HG02763 (cell line): ENCODE data around the gene RS1.

ENCODE experiments used
- ATAC-seq: cut with Tn5 transposase; IDR thresholded peaks from one replicate; pipeline ENCODE4 v1.9.1; 2021; ENCODE audit warnings: mild to moderate bottlenecking, moderate library complexity; ENCODE audit not compliant: unreplicated experiment

Gene RS1

GRCh38 chrX:18672008-18672407 is at the start of gene RS1:
RS1 (minus strand) TSS chrX:18672108; CDS start chrX:18672068, 40 bp downstream.
- ATAC-seq: no peak

DNA sequence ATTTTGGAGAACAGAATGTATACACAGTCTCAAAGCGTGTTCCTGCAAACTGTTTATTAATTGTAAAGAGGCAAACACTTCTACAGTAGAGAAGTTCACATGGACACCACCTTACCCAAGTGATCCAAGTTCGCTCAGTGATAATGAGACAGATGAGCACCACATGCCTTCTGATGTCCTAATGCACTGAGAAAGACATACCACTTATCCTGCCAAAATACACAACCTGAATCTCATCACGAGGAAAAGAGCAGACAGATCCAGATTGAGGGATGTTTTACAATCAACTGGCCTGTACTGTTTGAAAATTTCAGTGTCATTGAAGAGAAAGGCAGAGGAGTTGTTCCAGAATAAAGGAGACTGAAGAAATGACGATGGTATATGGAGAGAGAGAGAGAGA is 47.9 kb upstream of the RS1 start:
- no peak for ATAC-seq

- ATAC-seq: no peak
Measured at GRCh38 chrX:18714910-18715309, 43.0 kb upstream of the RS1 start.

DNA sequence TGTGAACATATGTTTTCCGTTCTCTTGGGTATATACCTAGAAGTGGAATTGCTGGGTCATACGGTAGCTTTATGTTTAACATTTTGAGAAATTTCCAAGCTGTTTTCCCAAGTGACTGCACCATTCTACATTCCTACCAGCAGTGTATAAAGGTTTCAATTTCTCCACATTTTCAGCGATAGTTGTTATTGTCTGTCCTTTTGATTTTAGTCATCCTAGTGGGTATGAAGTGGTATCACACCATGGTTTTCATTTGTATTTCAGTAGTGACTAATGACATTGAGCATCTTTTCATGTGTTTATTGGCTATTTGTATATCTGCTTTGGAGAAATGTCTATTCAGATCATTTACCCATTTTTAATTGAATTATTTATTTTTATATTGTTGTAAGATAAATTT is 37.9 kb upstream of the RS1 start:
- ATAC-seq: no peak

GRCh38 chrX:18707426-18708049 is 35.6 kb upstream of the RS1 start, which contains the start of gene PPEF1:
PPEF1 (plus strand) TSS chrX:18707645; CDS start chrX:18707781, 136 bp downstream.
- no peak for ATAC-seq

- ATAC-seq: no peak
Measured at GRCh38 chrX:18702362-18703195, 30.7 kb upstream of the RS1 start.

GRCh38 chrX:18701621-18702361 is 29.9 kb upstream of the RS1 start:
- ATAC-seq: no peak

DNA sequence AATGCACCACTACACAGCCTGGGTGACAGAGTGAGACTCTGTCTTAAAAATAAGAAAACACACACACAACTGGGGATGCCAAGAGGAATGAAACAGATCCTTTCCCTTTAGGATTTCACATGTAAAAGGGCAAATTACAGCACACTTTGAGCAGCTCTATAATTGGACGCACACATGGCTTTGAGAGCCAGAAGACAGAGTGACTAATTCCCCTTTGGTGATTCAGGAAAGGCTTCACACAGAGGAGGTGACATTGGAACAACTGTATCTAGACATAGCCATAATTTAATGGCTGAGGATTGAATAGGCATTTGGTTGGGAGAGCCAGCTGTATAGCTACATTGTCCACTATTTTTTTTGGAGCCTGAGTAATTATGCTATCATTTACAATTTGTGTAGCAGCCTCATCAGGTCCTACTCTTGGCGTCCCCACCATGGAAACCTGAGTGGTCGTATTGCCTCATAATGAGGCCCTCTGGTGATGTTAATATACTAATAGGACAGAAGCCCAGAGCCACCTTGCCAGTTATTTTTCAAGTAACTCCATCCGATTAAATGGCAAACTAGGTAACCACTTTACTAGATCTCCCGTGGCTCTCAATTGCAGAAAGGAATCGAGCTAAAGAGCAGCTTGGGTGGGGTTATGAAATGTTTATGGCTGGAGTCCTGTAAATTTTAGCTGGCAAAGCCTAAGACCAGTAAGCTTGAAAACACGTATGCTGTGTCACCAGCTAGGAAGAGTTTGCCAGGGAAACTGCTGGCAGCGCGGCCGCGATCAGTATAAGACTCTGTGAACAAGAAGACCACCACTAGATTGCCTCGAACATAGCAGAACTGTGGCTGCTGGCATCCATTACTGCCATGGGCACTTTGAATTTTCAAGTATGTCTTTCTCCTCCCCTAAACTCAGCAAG is 27.1 kb upstream of the RS1 start:
- ATAC-seq: no peak

DNA sequence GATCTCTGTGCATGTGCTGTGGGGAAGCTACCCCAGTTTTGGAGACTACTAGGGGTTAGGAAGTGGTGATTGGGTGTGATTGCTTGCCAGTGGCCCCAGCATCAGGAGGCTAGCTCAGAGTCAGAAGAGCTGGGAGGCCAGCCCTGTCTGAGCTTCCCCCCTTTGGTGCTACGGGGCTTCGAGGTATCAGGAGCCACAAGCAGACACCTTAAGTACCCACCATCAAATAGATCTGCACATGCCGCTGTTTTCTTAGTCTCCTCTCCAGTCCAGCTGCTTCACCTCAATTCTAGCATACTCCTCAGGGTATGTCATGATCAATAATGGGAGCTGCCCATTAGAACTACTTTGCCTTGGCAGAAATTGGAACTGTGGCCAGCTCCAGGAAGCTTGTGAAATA is 24.7 kb upstream of the RS1 start:
- no peak for ATAC-seq

DNA sequence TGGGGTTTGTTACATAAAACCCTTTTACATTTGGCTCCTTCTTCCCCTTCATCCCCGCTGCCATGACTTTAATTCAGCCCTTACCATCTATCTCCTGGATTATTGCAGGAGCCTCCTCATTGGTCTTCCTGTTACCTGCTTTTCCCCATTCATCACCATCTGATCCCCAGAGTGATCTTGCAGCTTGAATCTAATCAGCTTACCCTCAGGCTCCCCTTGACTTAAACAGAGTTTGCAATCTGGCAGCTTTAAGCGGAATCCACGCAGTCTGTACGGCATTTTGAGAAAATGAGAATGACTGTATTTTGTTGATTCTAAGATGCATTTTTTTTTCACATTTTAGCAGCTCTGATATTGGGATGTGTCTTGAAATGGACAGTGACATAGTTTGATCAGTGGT is 20.6 kb upstream of the RS1 start:
- ATAC-seq: no peak

GRCh38 chrX:18691431-18691830 is 19.5 kb upstream of the RS1 start:
- no peak for ATAC-seq

DNA sequence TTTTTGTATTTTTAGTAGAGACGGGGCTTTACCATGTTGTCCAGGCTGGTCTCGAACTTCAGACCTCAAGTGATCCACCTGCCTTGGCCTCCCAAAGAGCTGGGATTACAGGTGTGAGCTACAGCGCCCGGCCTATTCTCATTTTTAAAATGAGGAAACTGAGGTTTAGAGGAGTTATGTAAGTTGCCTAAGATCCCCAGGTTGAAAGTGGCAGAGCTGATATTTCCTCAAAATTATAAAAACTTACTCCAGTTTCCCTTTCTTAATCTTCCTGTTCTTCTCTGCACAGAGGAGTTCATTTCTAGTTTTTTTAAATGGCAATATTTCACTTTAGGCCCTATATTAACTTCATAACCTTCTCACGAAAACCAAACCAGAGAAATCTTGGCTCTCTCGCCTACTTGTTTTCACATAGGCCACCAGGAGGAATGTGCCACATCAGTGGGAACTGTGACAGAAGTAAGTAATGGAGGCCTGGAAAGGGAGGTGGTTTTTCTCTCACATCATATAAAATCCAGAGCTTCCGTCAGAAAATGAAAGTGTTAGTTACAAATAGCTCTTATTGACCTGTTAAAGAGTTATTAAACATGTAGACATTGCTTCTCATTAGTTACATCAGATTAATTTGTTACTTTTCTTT is 16.1 kb upstream of the RS1 start:
- ATAC-seq: no peak

DNA sequence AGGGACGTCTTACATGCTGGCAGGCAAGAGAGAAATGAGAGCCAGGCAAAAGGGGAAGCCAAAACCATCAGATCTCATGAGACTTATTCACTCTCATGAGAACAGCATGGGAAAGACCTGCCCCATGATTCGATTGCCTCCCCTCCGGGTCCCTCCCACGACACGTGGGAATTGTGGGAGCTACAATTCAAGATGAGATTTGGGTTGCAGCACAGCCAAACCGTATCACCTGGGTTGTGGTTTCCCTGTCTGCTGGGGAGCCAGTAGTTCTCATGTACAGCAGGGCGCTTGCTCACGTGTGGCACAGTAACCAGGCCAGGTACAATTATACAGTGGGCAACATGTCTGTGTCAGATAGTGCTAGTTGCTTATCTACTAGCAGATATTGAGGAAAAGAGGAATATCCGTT is 11.1 kb upstream of the RS1 start:
- ATAC-seq: no peak

- ATAC-seq: no peak
Measured at GRCh38 chrX:18681996-18682395, 10.1 kb upstream of the RS1 start.

DNA sequence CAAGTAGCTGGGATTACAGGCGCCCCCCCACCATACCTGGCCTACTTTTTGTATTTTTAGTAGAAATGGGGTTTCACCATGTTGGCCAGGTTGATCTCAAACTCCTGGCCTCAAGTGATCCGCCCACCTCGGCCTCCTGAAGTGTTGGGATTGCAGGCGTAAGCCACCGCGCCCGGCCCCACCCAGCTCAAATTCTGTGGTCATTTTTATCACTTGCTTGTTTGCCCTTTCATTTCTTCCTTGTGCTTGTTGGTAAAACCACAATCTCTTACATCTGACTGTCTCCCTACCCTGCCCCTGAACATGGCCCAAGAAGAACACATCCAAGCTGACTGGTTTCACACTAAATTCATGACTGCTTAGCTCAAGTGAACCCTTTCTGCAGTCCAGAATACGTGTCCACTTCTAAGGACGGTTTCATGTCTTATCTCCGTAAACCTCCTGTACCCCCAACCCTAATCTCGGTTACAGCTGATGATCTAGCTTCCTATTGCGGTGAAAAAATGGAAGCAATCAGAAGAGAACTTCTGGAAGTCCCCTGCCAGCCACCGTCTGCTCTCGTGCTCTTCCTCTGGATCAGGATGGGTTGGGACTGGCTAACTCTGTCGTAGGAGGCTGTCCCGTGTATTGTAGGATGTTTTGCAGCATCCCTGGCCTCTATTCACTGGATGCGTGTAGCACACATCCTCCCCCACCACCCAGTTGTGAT is 5.4 kb upstream of the RS1 start:
- no peak for ATAC-seq

- no peak for ATAC-seq
Measured at GRCh38 chrX:18676470-18676869, 4.6 kb upstream of the RS1 start.

DNA sequence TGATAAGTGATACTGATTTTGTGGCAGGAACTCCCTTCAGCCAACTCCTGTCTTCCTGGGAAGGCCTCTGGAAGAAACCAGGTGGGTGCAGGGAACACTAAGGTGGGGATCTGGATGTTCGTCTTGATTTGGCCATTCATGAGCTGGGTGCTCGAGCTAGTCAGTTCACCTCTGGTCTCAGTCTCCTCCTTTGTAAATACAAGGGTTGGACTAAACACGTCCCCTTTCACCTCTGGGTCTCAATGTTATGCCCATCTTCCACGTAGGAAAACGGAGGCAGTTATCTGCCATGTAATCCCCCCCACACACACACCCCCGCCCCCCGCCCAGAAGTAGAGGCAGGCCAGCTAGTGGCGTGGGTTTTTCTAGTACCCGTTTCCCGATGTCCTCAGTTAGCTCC is 4.1 kb upstream of the RS1 start:
- ATAC-seq: no peak

DNA sequence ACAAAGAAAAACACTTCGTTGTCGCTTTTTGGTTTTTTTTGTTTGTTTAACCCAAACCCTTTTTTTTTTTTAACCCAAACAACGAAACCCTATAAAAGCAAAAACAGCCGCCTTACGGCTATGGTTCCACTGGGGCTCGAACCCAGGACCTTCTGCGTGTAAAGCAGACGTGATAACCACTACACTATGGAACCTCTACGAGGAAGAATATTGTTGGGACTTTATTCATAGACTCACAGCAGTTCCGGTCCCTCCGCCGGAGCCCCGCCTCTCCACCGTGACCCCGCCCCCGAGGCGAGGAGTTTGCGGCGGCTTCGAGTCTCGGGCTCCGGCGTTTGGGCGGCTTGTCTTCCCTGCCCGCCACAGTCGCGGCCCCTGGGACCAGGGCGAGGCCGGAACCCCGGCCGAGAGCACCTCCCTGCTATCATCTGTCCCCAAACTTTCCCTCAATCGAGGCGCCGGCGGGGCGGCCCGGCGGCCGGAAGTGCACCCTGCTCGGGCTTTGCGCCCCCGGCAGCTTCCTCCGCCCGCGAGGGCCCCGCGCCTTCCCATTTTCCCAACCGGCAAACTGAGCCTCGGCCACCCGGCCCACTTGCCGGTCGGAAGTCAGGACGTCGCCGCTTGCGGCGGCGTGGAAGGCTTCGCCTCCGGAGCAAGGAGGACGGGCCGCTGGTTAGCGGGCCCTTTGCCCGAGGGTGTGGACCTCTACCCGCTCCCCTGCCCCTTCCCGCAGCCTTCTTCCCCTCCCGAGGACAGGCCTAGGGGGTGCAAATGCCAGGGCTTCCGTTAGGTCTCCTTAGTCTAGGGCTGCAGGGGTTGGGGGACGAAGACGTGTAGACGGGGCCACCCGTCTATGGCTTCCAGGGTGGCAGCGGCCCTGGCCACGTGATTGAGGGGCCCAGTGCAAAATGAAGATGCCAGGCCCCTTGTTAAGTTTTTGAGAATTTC is 3.2 kb upstream of the RS1 start:
- peak; percentile 82 for ATAC-seq

DNA sequence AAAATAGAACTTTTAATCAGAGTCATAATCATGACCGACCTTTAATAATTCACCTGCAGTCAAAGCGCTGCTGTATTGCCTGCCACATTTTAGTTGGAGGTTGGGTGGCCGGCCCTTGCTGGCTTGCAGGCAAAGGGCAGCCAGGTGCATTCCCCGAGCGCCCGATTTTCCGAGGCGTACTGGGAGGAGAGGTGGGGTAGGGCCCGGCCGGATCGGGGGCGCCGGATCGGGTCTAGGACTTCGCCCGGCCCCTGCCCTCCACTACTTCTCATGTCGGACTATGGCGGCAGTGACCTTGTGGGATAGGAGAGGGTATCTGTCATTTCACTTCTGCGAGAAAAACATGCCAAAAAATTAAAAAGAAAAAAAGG is 2.5 kb upstream of the RS1 start:
- peak; percentile 36 for ATAC-seq
